HepG2 (cell line): ENCODE measurements around the gene AKAIN1. TPM values are rescaled to one million over a fixed set of nuclear protein-coding genes. Genes with fewer than 3 reads are reported as not detected.
A peak's percentile ranks its signal among the peaks of the same experiment; 100 is the strongest.

ENCODE experiments used
- ARNTL ChIP-seq: sonication (generic); formaldehyde crosslinking; IDR thresholded peaks from 2 replicates; pipeline ENCODE4 v1.4.0; 2020; ENCODE audit warnings: mild to moderate bottlenecking, missing genetic modification reagents
- HIVEP1 ChIP-seq: sonication (generic); formaldehyde crosslinking; IDR thresholded peaks from 2 replicates; pipeline ENCODE4 v1.4.0; 2020; ENCODE audit warnings: mild to moderate bottlenecking, missing genetic modification reagents
- MAFF ChIP-seq: IDR thresholded peaks from 2 replicates; pipeline ENCODE4 v1.6.1; 2011; ENCODE audit warnings: low read depth, low read length, improper control_type of control experiment
- MBNL3 ChIP-seq: fragments of 250-450 bp; sonication (Bioruptor Pico); conservative IDR thresholded peaks from 2 replicates; pipeline ENCODE4 v1.8.0; 2022; ENCODE audit warnings: mild to moderate bottlenecking, inconsistent platforms
- MED1 ChIP-seq: sonication (generic); formaldehyde crosslinking; IDR thresholded peaks from 2 replicates; pipeline ENCODE4 v1.4.0; 2020; ENCODE audit warnings: missing genetic modification reagents
- POLR2AphosphoS2 ChIP-seq: IDR thresholded peaks from 2 replicates; pipeline ENCODE4 v1.6.1; 2011; ENCODE audit warnings: low read depth, low read length, improper control_type of control experiment
- SAFB2 ChIP-seq: sonication (generic); formaldehyde crosslinking; IDR thresholded peaks from 2 replicates; pipeline ENCODE4 v1.5.1; 2020; ENCODE audit warnings: missing genetic modification reagents, low read depth, mild to moderate bottlenecking, borderline replicate concordance
- SAP130 ChIP-seq: IDR thresholded peaks from 2 replicates; pipeline ENCODE4 v1.6.1; 2016; ENCODE audit warnings: low read depth
- TEAD2 ChIP-seq: sonication (generic); formaldehyde crosslinking; IDR thresholded peaks from 2 replicates; pipeline ENCODE4 v1.9.0; 2021; ENCODE audit warnings: missing genetic modification reagents
- ZBTB8A ChIP-seq: sonication (generic); formaldehyde crosslinking; IDR thresholded peaks from 2 replicates; pipeline ENCODE4 v1.4.0; 2020; ENCODE audit warnings: mild to moderate bottlenecking, low read depth, missing genetic modification reagents, borderline replicate concordance
- ZMYM2 ChIP-seq: sonication (generic); formaldehyde crosslinking; IDR thresholded peaks from 2 replicates; pipeline ENCODE4 v1.8.0; 2022; ENCODE audit warnings: mild to moderate bottlenecking, missing genetic modification reagents
- ZNF232 ChIP-seq: sonication (generic); formaldehyde crosslinking; IDR thresholded peaks from 2 replicates; pipeline ENCODE4 v1.4.0; 2020; ENCODE audit warnings: missing genetic modification reagents, borderline replicate concordance
- ZNF264 ChIP-seq: sonication (generic); formaldehyde crosslinking; IDR thresholded peaks from 2 replicates; pipeline ENCODE4 v1.4.0; 2020; ENCODE audit warnings: missing genetic modification reagents
- ZNF883 ChIP-seq: sonication (generic); formaldehyde crosslinking; IDR thresholded peaks from 2 replicates; pipeline ENCODE4 v1.5.1; 2020; ENCODE audit warnings: mild to moderate bottlenecking, missing genetic modification reagents; ENCODE audit errors: not compliant biosample characterization
- polyA plus RNA-seq, 8 experiments: library from polyadenylated mRNA; depleted of rRNA in 3 of 8; stranded (reverse) in 7 of 8; unstranded in 1 of 8; fragments of >200 nt; fragmentation: Illumina TruSeq in 4 of 8; extraction: Trizol in 4 of 8; gene quantifications; 2 replicates each; pipeline versions ENCODE4 v1.2.1 to v1.2.3, GENCODE V29; 2011 to 2016; ENCODE audit warnings: low read depth in 4 of 8, missing spikeins in 1 of 8, mixed read lengths in 1 of 8; ENCODE audit not compliant: insufficient read depth in 1 of 8
- total RNA-seq, 5 experiments: library from RNA; depleted of rRNA; stranded (reverse); fragments of >200 nt; fragmentation: Illumina TruSeq; extraction: Trizol; gene quantifications; 2 replicates each; pipeline ENCODE4 v1.2.3, GENCODE V29; 2016; ENCODE audit warnings: low read depth in 1 of 5
- TF ChIP-seq, protein P1 (sequence below): sonication (generic); formaldehyde crosslinking; IDR thresholded peaks from 2 replicates; pipeline ENCODE4 v1.8.1; 2023; ENCODE audit warnings: mild to moderate bottlenecking, moderate library complexity, missing genetic modification reagents
- TF ChIP-seq, protein P2 (sequence below): sonication (generic); formaldehyde crosslinking; IDR thresholded peaks from 2 replicates; pipeline ENCODE4 v1.4.0; 2020; ENCODE audit warnings: missing genetic modification reagents, borderline replicate concordance
- TF ChIP-seq, protein P3 (sequence below): sonication (generic); formaldehyde crosslinking; IDR thresholded peaks from 2 replicates; pipeline ENCODE4 v1.8.1; 2023; ENCODE audit warnings: mild to moderate bottlenecking, missing genetic modification reagents
- TF ChIP-seq, protein P4 (sequence below): sonication (generic); IDR thresholded peaks from 2 replicates; pipeline ENCODE4 v1.6.1; 2016; ENCODE audit warnings: low read depth, borderline replicate concordance
- TF ChIP-seq, protein P5 (sequence below): sonication (generic); formaldehyde crosslinking; IDR thresholded peaks from 2 replicates; pipeline ENCODE4 v1.4.0; 2020; ENCODE audit warnings: mild to moderate bottlenecking, missing genetic modification reagents
- TF ChIP-seq, protein P6 (sequence below): fragments of 450-650 bp; IDR thresholded peaks from 2 replicates; pipeline ENCODE4 v1.6.1; 2016

AKAIN1 gene
- total and polyA plus RNA-seq, 2 of the 13 experiments (the other 11 are each of a cell fraction or from before 2014, with no cell fraction given) = not detected

DNA sequence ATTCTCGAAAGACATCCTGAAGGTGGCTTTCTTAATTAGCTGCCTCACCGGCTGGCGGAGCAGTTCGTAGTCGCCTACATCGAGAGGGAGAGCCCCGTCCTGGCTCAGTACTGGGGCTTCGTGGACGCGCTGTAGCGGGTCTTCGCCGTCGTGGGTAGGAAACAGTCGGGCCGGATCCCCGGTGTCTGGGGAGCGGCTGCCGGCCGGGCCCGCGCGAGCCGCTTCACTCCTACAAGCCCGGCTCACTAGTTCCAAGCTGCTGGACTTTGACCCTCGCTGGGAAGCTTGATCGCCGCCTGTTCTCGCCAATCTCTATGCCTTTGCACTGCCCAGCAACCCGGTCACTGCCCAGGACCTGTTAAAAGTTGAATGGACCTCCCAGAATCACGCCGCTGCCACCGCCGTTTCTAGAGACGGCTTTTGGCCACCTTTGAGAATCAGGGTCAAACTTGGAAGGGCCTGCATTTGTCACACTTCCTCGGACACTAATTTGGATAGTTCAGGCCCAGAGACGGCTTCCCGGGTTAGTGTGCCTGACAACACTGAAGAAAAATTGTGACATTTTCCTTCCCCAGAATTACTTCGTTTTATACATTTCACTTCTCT, 41.4 kb upstream of the AKAIN1 start (continued):
- TF ChIP-seq ZMYM2 (CRISPR knock-in tag) (no peak), MAFF (no peak), MBNL3 (CRISPR knock-in tag) (no peak), HIVEP1 (no peak), ZBTB8A (no peak), POLR2AphosphoS2 (no peak), ZNF232 (CRISPR knock-in tag) (no peak), ZNF883 (CRISPR knock-in tag) (no peak), MED1 (CRISPR knock-in tag) (peak; percentile 30; the same call in 1 of the 2 replicates), SAP130 (peak; percentile 43; the same call in 1 of the 2 replicates), ARNTL (no peak), TEAD2 (no peak), ZNF264 (CRISPR knock-in tag) (peak; percentile 13; the same call in 1 of the 2 replicates), SAFB2 (CRISPR knock-in tag) (no peak)
- TF ChIP-seq, protein P1, sequence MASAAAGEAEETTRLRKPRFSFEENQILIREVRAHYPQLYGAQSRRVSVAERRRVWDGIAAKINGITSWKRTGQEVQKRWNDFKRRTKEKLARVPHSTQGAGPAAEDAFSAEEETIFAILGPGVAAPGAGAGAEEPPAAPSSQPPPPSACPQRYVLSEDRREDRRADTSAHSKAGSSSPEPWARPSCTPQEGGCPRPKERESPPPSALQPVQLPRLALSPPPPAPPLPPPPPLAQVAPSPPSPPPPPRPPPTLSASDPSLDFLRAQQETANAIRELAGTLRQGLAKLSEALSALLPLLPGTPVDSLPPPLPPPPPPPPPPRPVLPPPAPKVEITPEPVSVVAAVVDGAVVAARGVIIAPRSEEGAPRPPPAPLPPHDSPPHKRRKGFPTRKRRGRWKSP (CRISPR knock-in tag) = no peak
- TF ChIP-seq, protein P2, sequence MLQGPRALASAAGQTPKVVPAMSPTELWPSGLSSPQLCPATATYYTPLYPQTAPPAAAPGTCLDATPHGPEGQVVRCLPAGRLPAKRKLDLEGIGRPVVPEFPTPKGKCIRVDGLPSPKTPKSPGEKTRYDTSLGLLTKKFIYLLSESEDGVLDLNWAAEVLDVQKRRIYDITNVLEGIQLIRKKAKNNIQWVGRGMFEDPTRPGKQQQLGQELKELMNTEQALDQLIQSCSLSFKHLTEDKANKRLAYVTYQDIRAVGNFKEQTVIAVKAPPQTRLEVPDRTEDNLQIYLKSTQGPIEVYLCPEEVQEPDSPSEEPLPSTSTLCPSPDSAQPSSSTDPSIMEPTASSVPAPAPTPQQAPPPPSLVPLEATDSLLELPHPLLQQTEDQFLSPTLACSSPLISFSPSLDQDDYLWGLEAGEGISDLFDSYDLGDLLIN (CRISPR knock-in tag) = no peak
- TF ChIP-seq, protein P3, sequence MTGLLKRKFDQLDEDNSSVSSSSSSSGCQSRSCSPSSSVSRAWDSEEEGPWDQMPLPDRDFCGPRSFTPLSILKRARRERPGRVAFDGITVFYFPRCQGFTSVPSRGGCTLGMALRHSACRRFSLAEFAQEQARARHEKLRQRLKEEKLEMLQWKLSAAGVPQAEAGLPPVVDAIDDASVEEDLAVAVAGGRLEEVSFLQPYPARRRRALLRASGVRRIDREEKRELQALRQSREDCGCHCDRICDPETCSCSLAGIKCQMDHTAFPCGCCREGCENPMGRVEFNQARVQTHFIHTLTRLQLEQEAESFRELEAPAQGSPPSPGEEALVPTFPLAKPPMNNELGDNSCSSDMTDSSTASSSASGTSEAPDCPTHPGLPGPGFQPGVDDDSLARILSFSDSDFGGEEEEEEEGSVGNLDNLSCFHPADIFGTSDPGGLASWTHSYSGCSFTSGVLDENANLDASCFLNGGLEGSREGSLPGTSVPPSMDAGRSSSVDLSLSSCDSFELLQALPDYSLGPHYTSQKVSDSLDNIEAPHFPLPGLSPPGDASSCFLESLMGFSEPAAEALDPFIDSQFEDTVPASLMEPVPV (CRISPR knock-in tag) = no peak; the same call in 1 of the 2 replicates
- TF ChIP-seq, protein P4, sequence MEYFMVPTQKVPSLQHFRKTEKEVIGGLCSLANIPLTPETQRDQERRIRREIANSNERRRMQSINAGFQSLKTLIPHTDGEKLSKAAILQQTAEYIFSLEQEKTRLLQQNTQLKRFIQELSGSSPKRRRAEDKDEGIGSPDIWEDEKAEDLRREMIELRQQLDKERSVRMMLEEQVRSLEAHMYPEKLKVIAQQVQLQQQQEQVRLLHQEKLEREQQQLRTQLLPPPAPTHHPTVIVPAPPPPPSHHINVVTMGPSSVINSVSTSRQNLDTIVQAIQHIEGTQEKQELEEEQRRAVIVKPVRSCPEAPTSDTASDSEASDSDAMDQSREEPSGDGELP = peak; percentile 53; the same call in 1 of the 2 replicates
- TF ChIP-seq, protein P5, sequence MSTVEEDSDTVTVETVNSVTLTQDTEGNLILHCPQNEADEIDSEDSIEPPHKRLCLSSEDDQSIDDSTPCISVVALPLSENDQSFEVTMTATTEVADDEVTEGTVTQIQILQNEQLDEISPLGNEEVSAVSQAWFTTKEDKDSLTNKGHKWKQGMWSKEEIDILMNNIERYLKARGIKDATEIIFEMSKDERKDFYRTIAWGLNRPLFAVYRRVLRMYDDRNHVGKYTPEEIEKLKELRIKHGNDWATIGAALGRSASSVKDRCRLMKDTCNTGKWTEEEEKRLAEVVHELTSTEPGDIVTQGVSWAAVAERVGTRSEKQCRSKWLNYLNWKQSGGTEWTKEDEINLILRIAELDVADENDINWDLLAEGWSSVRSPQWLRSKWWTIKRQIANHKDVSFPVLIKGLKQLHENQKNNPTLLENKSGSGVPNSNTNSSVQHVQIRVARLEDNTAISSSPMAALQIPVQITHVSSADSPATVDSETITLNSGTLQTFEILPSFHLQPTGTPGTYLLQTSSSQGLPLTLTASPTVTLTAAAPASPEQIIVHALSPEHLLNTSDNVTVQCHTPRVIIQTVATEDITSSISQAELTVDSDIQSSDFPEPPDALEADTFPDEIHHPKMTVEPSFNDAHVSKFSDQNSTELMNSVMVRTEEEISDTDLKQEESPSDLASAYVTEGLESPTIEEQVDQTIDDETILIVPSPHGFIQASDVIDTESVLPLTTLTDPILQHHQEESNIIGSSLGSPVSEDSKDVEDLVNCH (CRISPR knock-in tag) = no peak
- TF ChIP-seq, protein P6, sequence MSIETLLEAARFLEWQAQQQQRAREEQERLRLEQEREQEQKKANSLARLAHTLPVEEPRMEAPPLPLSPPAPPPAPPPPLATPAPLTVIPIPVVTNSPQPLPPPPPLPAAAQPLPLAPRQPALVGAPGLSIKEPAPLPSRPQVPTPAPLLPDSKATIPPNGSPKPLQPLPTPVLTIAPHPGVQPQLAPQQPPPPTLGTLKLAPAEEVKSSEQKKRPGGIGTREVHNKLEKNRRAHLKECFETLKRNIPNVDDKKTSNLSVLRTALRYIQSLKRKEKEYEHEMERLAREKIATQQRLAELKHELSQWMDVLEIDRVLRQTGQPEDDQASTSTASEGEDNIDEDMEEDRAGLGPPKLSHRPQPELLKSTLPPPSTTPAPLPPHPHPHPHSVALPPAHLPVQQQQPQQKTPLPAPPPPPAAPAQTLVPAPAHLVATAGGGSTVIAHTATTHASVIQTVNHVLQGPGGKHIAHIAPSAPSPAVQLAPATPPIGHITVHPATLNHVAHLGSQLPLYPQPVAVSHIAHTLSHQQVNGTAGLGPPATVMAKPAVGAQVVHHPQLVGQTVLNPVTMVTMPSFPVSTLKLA = no peak
